ENCODE results near the gene SHF.
"Not testable (repeated sequence)": the region's sequence is repeated elsewhere in the genome, so short reads cannot be mapped to it uniquely, and the experiment has no call there.

SHF gene

DNA sequence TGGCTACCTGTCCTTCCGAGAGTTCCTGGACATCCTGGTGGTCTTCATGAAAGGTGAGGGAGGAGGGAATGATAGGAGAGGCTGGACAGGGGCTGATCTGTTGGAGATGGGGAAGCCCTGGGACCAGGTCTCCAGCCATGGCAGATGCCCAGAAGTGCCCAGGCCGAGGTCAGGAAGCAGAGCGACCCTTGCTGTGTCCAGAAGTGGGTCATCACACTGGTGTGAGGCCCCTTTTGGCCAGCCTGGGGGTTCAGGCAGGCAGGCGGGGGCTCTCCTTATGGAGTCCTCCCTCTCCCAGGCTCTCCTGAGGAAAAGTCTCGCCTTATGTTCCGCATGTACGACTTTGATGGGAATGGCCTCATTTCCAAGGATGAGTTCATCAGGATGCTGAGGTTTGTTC, 40.2 kb downstream of the SHF start:
- no peak for DNase-seq (ENCODE audit: low read depth in 2 of 2)

DNA sequence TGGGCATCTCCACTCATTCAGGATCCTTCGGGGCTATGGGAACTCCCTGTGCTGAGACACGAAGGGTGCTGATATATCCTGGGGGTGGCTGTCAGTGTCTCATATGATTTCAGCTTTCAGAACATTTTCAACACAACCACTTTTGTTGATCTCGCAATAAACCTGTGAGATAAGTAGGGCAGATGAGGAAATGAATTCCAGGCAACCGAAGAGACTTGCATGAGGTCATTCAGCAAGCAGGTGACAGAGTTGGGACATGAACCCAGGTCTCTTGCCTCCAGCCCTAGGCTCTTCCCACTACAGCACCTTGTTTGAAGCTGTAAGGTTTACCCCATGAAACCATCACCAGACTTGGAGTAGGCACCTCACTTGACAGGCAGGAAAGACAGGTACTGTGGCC, 41.4 kb downstream of the SHF start:
- DNase-seq (ENCODE audit: low read depth in 2 of 2): no peak

DNA sequence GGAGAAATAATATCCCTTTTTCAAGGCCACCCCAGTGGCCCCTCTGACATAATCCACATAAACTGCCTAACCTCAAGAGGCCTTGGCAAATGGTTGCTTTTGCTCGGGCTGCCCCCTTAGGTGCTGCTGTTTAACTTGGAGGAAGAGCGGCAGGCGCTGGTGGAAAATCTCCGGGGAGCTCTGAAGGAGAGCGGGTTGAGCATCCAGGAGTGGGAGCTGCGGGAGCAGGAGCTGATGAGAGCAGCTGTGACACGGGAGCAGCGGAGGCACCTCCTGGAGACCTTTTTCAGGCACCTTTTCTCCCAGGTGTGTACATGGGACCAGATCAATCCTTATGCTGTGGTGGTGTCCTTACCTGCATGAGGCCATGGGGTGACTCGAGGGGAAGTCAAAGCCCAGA, 43.0 kb downstream of the SHF start:
- no peak for DNase-seq (ENCODE audit: low read depth in 2 of 2)

DNA sequence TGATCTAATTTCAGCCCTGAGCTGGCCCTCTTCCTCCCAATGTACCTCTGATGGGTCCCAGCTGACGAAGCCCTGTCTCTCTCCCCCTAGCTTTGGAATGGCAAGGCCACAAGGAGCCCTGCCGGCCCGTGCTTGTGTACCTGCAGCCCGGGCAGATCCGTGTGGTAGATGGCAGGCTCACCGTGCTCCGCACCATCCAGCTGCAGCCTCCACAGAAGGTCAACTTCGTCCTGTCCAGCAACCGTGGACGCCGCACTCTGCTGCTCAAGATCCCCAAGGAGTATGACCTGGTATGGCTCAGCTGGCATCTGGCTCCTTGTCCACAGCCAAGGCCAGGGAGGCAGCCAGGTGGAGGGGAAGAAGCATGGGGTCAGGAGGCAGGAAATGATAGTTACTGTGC, 43.8 kb downstream of the SHF start:
- DNase-seq (ENCODE audit: low read depth in 2 of 2): no peak

DNA sequence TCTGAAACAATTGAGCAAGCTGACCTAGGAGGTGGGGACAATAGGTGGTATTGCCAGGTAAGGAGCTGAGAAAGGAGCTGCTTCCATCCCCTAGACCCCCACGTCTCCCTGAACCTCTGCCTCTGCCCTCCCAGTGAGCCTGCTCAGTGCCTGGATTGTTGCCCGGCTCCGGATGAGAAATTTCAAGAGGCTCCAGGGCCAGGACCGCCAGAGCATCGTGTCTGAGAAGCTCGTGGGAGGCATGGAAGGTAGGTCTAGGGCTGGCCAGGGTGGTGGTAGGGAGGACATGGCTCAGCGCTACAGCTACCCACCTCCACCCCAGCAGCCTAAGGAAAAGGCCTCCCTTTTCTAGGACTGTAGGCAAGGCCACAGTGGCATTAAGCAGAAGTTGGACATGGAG, 44.7 kb downstream of the SHF start:
- DNase-seq (ENCODE audit: low read depth in 2 of 2): no peak

DNA sequence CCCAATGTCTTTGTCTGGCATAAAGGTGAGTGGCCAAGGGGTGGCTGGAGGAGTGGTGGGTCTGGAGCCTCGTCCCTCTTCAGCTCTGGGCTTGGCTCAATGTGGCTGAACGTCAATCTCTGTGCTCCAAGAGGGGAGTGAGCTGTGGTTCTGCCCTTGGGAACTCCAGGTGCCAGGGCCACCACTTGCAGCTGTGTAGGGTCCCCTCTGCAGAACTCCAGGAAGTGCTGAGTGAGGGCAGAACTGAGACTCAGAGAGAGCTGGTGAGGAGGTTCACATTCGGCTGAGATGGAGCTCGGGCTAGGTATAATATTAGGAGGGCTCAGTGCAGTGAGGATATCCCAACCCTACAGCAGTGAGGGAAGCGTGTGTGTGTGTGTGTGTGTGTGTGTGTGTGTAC, 46.4 kb downstream of the SHF start:
- no peak for DNase-seq (ENCODE audit: low read depth in 2 of 2)

DNA sequence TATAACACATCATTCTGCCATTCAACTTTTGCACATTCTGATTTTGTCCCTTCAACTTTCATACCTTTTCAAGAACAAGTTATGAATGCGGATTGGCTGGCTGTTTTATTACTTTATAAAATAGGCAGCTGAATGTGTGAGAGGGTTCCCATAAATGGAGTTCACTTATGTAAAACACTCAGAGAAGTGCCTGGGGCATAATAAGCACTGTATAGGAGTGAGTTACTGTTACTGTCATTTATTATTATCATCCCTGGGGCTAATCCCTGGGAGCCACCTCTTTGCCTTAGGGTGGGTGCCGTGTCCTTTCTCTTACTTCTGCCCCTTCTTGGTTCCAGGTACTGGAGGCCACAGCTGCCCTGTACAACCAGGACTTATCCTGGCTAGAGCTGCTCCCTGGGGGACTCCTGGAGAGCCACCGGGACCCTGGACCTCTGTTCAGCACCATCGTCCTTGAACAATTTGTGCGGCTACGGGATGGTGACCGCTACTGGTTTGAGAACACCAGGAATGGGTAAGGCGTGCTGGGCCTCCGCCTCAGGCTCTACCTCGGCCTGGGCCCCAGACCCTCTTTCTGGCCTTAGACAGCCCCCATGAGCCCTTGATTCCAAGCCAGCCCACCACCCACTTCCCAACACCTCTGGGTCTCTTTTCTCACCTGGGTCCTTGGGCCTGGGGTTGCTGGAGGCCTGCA, 47.1 kb downstream of the SHF start:
- no peak for DNase-seq (ENCODE audit: low read depth in 2 of 2)

DNA sequence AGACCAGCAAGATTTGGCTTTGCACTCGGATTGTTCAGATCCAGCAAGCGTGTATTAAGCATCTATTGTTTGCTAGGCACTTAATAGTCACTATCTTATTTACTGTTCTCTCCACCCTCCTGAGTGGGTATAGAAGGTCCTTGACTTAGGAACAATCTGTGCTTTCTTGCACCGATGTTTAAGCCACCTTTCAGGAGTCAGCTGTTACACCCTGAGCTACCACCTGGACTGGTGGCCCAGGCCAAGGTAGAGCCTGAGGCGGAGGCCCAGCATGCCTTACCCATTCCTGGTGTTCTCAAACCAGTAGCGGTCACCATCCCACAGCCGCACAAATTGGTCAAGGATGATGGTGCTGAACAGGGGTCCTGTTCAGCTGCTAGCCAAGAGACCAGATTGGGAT, 48.0 kb downstream of the SHF start:
- DNase-seq (ENCODE audit: low read depth in 2 of 2): no peak

DNA sequence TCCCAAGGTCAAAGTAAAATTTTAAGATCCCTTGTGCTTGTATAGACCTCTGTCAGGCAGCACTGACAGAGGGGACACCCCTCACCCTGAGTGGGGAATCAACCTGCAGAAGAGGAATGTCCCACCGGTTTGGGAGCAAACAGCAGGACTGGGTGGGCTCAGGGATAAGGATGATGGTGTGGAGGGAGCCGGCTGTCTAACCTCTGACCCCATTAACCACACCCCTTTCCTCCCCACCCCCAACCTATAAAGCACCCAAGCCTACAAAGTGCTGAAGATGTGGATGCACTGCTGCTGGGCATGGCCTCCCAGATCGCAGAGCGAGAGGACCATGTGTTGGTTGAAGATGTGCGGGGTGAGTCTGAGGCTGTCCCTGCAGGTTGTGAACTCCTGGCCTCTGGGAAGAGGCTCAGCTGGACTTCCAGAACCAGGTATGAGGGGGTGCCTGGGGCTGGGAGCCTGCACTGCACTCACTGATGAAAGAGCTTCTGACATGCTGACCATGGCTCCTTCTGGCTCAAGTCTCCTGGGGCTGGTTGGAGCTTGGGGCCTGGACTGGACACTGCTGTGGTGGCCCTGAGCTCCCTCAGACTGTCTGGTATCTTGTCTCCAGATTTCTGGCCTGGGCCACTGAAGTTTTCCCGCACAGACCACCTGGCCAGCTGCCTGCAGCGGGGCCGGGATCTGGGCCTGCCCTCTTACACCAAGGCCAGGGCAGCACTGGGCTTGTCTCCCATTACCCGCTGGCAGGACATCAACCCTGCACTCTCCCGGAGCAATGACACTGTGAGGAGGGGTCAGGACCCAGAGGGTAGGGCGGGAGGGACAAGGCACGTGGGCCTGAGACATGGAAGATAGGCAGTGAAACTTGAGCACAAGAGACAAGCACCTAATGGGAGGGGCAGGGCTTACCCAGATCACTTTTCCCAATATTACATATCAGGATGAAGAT, 48.7 kb downstream of the SHF start:
- no peak for DNase-seq (ENCODE audit: low read depth in 2 of 2)

DNA sequence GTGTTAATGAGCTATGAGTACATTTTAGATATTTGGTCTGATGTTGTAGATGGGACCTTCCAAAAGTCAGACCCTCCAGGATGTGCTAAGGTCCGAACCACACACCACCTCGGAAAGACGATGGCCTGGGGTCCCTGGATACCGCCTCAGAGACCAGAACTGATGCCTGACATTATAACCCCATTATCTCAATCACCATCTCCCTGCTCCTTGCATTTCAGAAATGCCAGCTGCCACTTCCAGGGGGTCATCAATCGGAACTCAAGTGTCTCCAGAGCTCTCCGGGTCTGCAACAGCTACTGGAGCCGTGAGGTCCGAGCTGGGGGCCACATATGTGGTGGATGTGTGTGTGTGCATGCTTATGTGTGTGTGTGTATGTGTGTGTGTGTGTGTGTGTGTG, 50.1 kb downstream of the SHF start:
- DNase-seq (ENCODE audit: low read depth in 2 of 2): no peak

DNA sequence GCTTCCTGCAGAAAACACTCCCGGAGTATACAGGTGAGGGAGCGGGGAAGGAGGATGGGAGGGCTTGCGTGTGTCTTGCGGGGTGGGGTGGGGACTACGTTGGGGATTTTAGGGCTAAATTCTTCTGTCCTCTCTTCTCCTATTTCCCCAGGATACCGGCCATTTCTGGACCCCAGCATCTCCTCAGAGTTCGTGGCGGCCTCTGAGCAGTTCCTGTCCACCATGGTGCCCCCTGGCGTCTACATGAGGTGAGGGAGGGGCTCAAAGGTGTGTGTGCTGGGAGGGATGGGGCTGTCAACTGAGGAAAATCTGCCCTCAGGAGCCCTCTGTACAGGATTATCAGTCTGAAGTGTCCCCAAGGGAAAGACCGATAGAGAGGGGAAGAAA, 51.4 kb downstream of the SHF start:
- DNase-seq (ENCODE audit: low read depth in 2 of 2): peak in 1 of 2 donors; percentile 9

DNA sequence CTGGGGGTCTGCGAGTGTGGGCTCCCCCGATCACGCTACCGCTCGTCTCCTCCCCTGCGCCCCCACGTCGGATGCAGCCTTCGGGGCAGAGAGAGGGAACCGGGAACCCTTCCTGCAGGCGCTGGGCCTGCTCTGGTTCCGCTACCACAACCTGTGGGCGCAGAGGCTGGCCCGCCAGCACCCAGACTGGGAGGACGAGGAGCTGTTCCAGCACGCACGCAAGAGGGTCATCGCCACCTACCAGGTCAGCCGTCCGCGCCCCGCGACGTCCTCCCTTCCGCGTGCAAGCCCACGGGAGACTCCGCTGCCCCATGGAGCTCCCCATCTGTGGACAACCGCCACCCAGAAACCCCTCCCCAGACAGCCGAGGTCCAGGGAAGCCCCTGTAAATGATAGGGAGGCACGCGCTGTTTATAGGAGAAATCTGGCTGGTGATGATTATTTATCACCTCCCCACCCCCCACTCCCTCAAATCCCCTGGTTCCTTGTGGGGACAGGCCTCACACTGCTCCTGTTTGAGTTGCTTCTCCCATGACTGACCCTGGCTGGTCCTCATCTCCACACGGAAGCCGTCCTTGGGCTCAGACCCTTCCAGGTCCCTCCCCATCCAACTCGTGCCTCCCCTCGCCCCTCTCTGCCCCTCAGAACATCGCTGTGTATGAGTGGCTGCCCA, 51.9 kb downstream of the SHF start:
- not testable (repeated sequence) for DNase-seq (ENCODE audit: low read depth in 2 of 2)

DNA sequence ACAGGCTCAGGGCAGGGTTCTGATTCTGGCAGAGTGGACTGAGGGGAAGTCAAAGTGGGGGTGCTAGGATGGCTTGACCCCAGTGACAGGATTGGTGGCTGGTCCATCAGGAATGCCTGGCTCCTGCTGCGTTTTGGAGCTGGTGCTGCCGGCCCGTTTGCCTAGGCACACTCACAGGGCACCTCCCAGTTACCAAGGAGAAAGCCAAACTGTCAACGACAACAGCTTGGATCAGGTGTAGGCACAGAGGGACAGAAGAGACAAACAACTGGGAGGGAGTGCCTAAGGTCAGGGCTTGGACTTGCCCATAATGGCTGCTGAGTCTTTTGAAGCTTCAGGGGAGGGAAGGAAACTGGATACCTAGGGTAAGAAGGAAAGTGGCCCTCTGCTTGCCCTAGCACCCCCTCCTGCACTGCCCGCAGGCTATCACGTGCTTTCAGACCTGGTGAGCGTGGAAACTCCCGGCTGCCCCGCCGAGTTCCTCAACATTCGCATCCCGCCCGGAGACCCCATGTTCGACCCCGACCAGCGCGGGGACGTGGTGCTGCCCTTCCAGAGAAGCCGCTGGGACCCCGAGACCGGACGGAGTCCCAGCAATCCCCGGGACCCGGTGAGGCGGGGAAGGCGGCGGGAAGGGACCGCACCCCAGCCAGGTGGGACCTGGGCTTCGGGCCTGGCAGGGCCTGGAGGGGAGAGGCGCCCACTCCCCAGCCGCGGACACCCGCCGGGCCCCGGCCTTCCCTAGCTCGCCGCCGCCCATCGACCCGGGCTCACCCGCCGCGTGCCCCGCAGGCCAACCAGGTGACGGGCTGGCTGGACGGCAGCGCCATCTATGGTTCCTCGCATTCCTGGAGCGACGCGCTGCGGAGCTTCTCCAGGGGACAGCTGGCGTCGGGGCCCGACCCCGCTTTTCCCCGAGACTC, 52.8 kb downstream of the SHF start:
- no peak for DNase-seq (ENCODE audit: low read depth in 2 of 2)

DNA sequence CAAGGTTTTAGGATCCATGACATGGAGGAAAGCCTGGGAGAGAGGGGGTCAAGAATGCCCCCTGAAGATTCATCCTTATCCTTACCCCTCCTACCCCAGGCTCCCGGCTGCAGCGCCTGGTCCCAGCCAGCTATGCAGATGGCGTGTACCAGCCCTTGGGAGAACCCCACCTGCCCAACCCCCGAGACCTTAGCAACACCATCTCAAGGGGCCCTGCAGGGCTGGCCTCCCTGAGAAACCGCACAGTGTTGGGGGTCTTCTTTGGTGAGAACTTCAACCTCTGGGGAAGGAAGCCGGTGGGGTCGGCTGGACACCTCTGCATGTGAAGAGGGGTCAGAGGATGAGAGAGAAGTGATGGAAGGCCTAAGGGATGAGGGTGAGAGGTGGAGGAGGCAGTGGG, 53.7 kb downstream of the SHF start:
- DNase-seq (ENCODE audit: low read depth in 2 of 2): no peak

DNA sequence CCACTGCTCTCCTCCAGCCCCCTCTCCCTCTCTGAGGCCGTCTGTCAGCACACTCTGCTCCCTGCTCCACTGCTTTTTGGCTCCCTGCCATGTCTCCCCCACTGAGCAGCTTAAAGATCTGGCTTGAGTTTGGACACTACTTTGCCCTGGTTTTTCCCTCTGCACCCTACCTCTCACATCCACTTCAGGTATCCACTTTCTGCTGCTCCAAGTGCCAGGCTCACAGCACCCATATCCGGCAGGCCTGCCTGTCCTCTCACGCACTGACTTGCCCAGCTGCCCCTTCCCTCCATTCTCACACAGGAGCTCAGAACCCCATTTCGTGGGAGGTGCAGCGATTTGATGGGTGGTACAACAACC, 54.2 kb downstream of the SHF start:
- no peak for DNase-seq (ENCODE audit: low read depth in 2 of 2)

DNA sequence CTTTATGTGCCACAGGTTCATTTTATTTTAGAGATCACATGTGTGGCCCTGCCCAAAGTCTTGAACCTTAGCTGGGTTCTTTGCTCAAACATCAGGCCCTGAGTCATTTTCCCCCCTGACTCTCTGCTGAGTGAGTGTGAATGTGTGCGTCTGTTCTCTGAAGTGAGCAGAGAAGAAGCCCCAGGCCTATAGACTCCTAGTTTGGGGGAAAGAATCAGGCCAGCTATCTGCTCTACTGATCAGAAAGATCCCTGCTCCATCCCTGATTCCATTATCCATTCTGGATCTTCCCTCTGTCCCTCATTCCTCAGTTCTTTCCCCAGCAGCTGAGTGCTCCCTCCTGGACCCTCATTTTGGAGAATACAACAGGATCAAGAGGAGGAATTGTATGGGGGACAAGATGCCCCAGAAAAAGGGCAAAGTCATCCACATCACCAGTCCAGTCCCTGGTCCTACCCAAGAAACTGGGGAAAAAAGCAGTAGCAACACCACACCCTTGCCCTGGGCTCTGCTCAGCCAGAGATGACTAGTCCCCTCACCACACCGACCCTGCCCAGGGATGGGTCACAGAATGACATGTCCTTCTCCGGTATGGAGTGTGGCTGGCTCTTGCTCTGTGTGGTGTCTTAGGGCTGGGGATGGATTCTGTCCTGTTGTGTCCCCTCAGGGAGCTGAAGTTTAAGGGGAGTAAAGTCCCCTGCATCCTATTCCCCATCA, 54.8 kb downstream of the SHF start:
- no peak for DNase-seq (ENCODE audit: low read depth in 2 of 2)

DNA sequence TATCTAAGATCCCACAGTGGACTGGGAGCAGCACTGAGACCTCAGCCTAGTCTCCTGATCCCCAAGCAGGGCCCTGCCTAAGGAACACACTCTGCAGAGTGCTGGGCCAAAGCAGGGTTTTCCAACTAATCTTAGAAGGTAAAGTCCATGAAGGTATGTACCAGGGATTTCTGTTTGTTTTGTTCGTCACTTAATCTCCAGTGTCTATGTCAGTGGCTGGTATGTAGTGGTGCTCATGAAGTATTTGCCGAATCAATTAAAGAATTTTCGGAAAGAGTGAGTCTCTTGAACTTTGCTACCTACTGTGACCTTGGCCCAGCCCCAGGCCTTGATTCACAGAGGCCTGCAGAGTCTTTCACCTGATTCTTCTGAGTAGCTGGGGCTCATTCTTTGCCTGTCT, 56.3 kb downstream of the SHF start:
- DNase-seq (ENCODE audit: low read depth in 2 of 2): no peak

DNA sequence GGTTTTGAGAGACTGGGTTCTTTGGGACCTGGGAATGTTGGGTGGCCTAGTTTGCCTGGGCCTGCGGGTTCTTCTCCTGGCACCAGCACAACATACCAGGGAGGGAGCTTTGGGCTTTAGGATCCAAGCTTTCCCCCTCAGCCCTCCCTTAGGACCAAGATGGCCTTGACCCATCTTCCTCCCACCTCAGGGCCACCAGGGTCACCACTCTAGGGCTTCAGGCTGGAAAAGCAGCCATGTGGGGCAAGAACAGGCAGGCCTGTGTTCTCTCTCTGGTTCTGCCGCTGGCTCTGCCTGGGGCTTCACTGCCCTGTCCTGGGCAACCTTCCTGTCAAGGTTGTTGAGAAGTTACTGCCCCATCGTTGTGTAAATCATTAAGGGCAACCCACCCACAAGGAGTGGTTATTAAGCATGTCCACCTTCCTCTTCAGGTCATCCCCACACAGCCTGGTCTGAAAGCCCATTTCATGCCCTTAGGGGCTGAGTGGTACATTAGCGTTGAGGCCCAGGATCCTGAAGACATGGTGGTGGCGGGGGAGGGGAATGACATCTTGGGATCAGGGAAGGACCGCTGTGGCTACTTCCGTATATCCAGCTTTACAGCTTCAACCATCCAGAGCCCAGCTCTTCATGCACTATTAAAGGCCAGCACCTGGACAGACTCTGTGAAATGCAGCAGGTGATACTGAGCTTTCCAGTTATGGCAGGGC, 57.3 kb downstream of the SHF start:
- no peak for DNase-seq (ENCODE audit: low read depth in 2 of 2)

DNA sequence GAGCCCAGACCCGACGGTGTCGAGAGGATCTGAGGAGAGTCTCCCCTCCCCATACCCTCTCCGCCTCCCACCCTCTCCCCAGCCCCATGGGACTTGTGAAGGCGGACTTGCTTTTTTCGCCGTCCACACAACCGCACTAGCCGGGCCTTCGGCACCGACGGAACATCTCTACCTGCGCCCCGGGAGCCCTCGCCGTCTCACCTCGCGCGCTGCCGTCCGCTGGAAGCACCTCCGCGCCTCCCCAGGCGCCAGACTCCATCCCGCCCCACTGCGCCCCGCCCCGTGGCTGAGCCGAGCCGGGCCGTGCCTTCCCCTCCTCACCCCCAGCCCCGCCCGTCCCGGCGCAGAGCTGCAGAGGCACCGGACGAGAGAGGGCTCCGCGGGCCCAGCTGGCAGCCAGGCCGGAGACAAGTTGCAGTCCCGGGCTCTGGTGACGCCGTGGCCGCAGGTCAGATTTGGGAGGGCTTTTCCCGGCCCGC, 58.1 kb downstream of the SHF start, which contains the start of the genes DUOX1 and DUOXA1:
Gene DUOX1 (plus strand): TSS at position 344 of the 479 bp plus-strand sequence. CDS start 1,973 bp downstream, outside the sequence.
Gene DUOXA1 (minus strand): TSS at position 229 of the 479 bp plus-strand sequence. CDS start 6,865 bp downstream, outside the sequence.
- no peak for DNase-seq (ENCODE audit: low read depth in 2 of 2)

Measured in activated CD4-positive, alpha-beta T cell treated with anti-CD3 and anti-CD28 coated beads for 24 hours (primary cell).